RPMI7951 (cell line): ENCODE results near the gene RAF1. TPM values are rescaled to one million over a fixed set of nuclear protein-coding genes. Genes with fewer than 3 reads are reported as not detected.
A peak's percentile ranks its signal among the peaks of the same experiment; 100 is the strongest.

Source experiments
- DNase-seq: peaks from one replicate; pipeline ENCODE4 v3.0.0-alpha.2; 2012; ENCODE audit warnings: low read depth
- total RNA-seq: library from RNA; depleted of rRNA; stranded (reverse); fragments of >200 nt; shearing (Covaris generic); gene quantifications from 2 replicates; pipeline ENCODE4 v1.2.3, GENCODE V29; 2014

The RAF1 gene
- total RNA-seq, 1 experiment from 2014 or later: 127 TPM

- no peak for DNase-seq
Measured at GRCh38 chr3:12591997-12592715, 71.8 kb downstream of the RAF1 start.

DNA sequence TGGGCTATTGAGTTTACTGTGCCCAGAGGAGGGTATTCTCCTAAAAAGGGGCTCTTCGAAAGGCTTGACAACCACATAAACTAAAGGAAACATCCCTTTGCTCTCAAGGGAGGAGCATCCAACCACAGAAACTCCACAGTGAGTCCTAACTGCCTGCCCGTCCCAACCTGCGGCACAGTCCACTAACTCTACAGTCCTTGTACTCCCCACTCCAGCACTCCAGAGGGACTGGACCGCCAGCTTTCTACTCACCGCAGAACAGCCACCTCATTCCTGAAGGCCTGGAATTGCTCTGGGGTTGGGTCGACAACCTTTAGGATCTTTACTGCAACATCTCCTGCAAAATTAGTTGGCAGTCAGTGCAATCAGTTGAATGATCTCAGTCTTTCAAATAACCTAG lies 72.5 kb downstream of the RAF1 start:
- DNase-seq: no peak

DNA sequence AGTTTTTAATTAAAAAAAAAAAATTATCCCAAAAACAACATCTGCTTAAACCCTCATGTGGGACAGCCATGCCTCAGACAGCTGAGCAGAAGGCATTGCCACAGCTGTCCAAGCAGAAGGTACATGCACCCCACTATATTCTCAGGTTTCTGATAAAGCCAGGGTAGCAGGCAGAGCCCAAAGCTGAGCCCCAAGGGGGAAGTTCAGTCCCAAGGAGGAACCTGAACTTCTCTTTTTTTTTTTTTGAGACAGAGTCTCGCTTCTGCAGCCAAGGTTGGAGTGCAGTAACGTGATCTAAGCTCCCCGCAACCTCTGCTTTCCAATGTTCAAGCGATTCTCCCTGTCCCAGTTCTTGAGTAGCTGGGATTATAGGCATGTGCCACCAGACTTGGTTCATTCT lies 73.8 kb downstream of the RAF1 start:
- no peak for DNase-seq

- DNase-seq: peak; percentile 12
Measured at GRCh38 chr3:12588039-12589009, 75.6 kb downstream of the RAF1 start.

DNA sequence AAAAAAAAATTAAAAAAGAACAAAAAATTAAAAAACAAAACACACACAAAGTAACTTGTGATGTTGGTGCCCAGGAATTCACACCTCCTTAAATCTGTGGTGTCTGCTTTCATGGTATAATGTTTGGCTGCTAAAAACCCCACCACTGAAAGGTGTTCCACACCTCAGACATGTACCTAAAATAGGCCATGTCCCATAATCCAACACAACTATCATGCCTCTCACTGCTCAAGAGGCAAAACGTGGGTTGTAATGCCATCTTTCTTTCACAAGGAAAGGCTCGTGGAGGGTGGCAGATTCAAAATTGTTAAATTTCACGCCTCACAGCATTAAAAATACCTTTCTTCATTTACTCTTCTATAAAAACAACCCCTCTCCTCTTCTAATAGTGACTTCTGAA lies 77.5 kb downstream of the RAF1 start:
- DNase-seq: no peak

DNA sequence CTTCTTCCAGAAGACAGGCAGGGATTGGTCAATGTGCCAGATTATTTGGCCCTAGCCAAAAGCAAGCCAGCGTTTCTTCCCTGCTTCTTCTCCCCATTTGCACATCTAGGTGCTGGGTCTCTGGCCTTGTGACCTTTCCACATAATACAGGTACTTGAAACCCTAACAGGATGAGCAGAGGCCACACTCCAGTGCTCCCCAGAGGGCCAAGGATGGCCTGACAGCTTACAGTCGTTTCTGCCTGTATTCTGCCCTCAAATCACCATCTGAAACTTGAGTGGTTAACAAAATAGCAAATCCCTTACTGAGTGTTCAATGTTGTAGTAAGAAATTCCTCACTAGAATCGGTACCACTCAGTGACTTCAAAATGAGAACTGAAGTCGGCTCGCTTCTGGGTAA lies 77.9 kb downstream of the RAF1 start:
- no peak for DNase-seq

DNA sequence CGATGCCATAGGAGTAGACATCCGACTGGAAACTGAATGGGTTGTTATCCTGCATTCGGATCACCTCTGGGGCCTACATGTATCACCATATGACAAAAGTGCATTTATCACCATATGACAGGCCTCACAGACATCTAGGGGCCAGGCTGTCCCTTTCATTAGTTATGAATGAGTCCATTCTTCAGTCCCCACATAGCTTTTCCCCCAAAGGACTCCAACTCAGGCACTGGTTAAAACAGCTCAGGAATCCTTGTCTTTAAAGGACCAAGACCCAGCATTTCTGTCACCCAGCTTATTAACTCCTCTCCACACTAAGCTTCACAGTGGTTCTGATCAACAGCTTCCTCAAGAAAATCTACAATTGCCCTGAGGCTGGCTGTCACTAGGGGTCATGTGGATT lies 78.7 kb downstream of the RAF1 start:
- peak; percentile 18 for DNase-seq

DNA sequence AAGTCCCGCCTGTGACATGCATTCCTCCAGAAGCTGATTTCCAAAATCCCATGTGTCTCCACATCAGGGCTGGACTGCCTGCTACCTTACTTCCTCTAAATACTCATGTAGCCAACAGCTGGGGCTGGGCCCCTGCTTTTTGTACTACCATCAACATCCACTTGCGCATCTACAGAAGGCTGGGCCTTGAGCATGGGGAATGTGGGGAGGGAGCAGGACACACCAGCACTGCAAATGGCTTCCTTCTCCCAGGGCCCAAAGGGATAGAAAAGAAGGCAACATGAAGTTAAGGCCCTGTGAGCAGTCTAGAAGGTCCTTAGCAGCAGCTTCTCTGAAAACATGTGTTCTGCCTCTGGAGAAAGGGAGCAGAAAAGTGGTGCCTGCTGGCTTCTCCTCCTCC lies 79.8 kb downstream of the RAF1 start:
- DNase-seq: no peak

- no peak for DNase-seq
Measured at GRCh38 chr3:12583280-12583679, 80.6 kb downstream of the RAF1 start.

- DNase-seq: no peak
Measured at GRCh38 chr3:12582730-12583129, 81.2 kb downstream of the RAF1 start.

DNA sequence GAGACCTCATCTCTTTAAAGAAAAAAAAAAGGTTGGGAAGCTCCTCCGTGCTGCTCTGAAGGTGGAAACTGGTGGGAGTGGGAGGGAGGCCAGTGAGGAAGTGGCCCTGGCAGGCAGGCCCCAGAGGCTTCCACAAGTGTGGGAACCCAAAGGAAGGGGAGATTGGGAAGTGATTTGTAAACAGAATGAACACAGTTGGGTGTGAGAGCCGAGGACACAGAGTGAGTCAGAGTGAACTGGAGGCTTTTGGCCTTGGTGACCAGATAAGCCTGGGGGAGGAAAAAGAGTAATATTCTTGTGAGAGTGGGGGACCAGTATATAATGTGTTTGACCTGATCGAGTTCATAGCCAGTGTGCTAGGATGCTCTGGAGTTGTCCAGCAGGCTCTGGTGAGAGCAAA lies 84.0 kb downstream of the RAF1 start:
- peak; percentile 16 for DNase-seq

DNA sequence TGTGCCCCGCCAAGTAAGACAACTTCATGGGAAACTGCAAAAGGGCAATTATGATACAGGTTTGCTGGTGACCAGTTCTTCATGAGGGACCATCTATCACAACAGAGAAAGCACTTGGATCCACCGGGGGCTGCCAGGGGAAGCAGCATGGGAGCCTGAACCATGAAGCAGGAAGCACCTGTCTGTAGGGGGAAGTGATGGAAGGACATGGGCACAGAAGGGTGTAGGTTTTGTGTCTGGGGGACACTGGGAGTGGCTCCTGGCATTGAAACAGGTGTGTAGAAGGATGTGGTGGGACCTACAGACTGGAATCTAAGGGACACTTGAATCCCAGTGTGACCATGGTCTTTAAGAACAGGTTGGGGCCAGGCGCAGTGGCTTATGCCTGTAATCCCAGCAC lies 84.5 kb downstream of the RAF1 start:
- DNase-seq: no peak

DNA sequence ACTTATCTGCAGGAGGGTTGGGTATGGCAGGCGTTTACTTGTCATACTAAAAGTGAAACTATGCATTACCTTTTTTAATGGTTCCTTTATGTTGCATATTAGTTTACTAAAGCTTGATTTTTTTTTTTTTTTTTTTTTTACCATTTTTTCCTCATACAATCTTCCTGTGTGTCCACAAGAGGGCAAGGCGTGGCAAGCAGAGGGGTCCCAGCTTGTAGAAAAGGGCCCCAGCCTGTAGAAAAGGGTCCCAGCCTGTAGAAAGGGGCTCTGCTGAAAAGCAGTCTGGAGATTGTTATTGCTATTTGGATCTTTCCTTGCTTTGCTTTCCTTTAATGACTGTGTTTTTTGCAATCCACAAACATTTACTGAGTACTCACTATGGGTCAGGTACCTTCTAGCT lies 85.2 kb downstream of the RAF1 start:
- no peak for DNase-seq

- no peak for DNase-seq
Measured at GRCh38 chr3:12577379-12577778, 86.5 kb downstream of the RAF1 start.

- DNase-seq: no peak
Measured at GRCh38 chr3:12574661-12575060, 89.3 kb downstream of the RAF1 start.

- DNase-seq: no peak
Measured at GRCh38 chr3:12574131-12574530, 89.8 kb downstream of the RAF1 start.

- no peak for DNase-seq
Measured at GRCh38 chr3:12571986-12572385, 91.9 kb downstream of the RAF1 start.

DNA sequence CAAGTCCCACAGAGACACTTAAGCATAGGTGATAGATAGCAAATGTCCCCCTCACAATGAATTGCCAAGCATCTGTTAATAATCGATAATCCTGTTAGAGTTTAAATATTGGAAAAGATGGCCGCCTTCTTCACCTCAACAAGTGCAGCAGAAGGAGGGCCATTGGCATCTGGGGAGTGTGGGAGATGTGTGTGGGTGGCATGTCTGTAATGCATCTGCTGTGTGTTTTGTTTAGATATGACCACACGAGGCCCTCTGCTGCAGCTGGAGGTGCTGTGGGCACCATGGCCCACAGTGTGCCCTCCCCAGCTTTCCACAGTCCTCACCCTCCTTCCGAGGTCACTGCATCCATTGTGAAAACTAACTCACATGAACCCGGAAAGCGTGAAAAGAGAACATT lies 94.1 kb downstream of the RAF1 start:
- DNase-seq: no peak

DNA sequence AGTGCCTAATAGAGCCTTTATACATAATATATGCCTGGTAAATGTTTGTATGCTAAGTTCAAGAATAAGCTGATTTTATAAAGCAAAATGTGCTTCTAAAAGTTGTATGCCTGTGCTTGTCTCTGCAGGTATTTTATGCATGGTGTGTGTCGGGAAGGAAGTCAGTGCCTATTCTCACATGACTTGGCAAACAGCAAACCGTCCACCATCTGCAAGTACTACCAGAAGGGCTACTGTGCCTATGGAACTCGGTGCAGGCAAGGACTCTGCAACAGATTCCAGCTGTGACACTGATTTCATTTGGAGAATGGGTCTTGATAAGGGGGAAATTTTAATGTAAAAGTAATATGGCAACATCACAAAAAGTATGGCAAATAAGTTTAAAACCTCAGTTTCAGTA lies 95.2 kb downstream of the RAF1 start:
- no peak for DNase-seq

DNA sequence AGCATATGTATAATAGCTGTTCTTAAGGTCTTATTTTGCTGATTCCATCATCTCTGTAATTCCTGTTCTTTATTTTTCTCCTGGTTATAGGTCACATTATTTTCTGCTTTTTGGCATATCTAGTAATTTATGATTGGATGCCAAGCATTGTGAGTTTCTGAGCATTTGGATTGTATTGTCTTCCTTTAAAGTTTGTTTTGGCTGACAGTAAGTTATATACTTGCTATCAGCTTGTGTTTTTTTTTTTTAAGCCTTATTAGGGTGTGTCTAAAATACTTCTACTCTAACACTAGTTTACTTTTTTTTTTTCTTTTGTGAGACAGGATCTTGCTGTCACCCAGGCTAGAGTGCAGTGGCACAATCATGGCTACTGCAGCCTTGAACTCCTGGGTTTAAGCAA lies 96.9 kb downstream of the RAF1 start:
- DNase-seq: no peak

GRCh38 chr3:12562451-12562850 lies 101.5 kb downstream of the RAF1 start:
- no peak for DNase-seq

DNA sequence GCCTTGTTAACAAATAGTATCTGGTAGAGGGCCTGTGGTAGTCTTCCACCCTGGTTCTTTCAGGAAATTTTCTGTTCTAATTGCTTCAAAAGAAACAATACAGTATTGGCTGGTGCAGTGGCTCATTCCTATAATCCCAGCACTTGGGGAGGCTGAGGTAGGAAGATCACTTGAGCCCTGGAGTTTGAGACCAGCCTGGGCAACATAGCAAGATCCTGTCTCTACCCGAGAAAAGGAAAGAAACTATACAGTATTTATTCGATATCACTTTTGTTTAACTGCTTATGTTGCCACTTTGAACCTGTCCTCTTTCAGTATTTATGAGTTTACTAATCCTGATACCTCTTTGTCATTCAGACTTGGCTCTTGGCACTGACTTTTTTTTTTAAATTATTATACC lies 102.5 kb downstream of the RAF1 start:
- DNase-seq: no peak

DNA sequence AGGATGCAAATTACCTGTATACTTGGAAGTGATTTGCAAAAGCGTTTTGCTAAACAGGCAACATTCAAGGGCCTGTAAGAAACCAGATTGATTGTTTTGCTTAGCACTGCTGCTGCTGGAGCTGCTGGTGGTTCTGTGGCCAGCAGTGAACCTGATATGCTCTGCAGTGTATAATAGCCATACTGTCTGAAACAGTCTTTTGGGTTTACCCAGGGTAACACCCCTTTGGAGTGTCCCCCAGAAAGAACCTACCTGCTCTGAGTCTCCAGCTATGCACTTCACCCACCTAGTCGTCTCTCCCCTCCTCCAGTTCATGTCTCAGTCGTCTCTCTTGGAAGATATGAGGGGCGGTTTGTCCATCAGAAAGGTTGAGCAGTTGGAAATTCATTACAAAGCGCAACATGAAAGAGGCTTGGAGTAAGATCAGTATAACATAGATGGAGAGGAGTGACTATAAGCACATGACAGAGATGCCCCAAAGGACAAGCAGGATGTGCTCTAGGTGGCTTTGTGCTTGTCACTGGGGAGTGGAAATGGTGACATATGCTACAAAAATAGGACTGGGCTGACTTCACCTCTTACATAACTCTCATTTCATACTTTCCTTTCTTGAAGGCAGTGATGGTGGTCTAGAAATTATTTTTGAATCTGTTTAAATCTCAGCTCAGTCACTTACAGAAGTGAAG lies 103.3 kb downstream of the RAF1 start:
- DNase-seq: no peak
